ENCODE measurements around the gene NXNL1. TPM values are rescaled to one million over a fixed set of nuclear protein-coding genes. Genes with fewer than 3 reads are reported as not detected.
A peak's percentile ranks its signal among the peaks of the same experiment; 100 is the strongest.

NXNL1 gene
- total RNA-seq, 1 donor: not detected

GRCh38 chr19:17486545-17487240 is 26.0 kb upstream of the NXNL1 start:
- H3K4me3 ChIP-seq (ENCODE audit: low read depth, low read length): no peak overlapping the region
- TF ChIP-seq CTCF (IDR thresholded peaks at IDR 0.05; ENCODE audit: insufficient read depth, low read depth, low read length): no peak
- DNase-seq (ENCODE audit: low read depth): no peak

- DNase-seq (ENCODE audit: low read depth): no peak
- no peak for TF ChIP-seq CTCF (IDR thresholded peaks at IDR 0.05; ENCODE audit: insufficient read depth, low read depth, low read length)
Observed at GRCh38 chr19:17484520-17485185, 23.9 kb upstream of the NXNL1 start.

GRCh38 chr19:17483605-17484002 is 22.9 kb upstream of the NXNL1 start:
- TF ChIP-seq CTCF (IDR thresholded peaks at IDR 0.05; ENCODE audit: insufficient read depth, low read depth, low read length): no peak

More at GRCh38 chr19:17484520-17485185, 23.9 kb upstream of the NXNL1 start:
- no peak overlapping the region for H3K4me3 ChIP-seq (ENCODE audit: low read depth, low read length)

GRCh38 chr19:17482877-17483604 is 22.3 kb upstream of the NXNL1 start:
- DNase-seq (ENCODE audit: low read depth): no peak
- H3K4me3 ChIP-seq (ENCODE audit: low read depth, low read length): no peak overlapping the region
- no peak for TF ChIP-seq CTCF (IDR thresholded peaks at IDR 0.05; ENCODE audit: insufficient read depth, low read depth, low read length)

More at GRCh38 chr19:17483605-17484002, 22.9 kb upstream of the NXNL1 start:
- no peak for DNase-seq (ENCODE audit: low read depth)
- H3K4me3 ChIP-seq (ENCODE audit: low read depth, low read length): no peak overlapping the region

- no peak for DNase-seq (ENCODE audit: low read depth)
- no peak for TF ChIP-seq CTCF (IDR thresholded peaks at IDR 0.05; ENCODE audit: insufficient read depth, low read depth, low read length)
- H3K4me3 ChIP-seq (ENCODE audit: low read depth, low read length): no peak overlapping the region
Observed at GRCh38 chr19:17481986-17482385, 21.3 kb upstream of the NXNL1 start.

GRCh38 chr19:17479325-17479791 is 18.6 kb upstream of the NXNL1 start:
- peak; percentile 58 for DNase-seq (ENCODE audit: low read depth)
- TF ChIP-seq CTCF (IDR thresholded peaks at IDR 0.05; ENCODE audit: insufficient read depth, low read depth, low read length): no peak
- H3K4me3 ChIP-seq (ENCODE audit: low read depth, low read length): no peak overlapping the region
